HepG2 (cell line): Measurements from ENCODE around the gene MYADML2. TPM values are rescaled to one million over a fixed set of nuclear protein-coding genes. Genes with fewer than 3 reads are reported as not detected.

Source experiments
- BCLAF1 ChIP-seq: fragments of 450-650 bp; IDR thresholded peaks from 2 replicates; pipeline ENCODE4 v1.6.1; 2017; ENCODE audit warnings: mild to moderate bottlenecking
- ETS1 ChIP-seq: sonication (generic); formaldehyde crosslinking; IDR thresholded peaks from 2 replicates; pipeline ENCODE4 v1.4.0; 2020; ENCODE audit warnings: missing genetic modification reagents
- GABPB1 ChIP-seq: IDR thresholded peaks from 2 replicates; pipeline ENCODE4 v1.6.1; 2016; ENCODE audit warnings: mild to moderate bottlenecking, missing genetic modification reagents, moderate library complexity, missing compliant biosample characterization
- GTF3A ChIP-seq: sonication (generic); formaldehyde crosslinking; conservative IDR thresholded peaks from 2 replicates; pipeline ENCODE4 v1.4.0; 2020; ENCODE audit warnings: mild to moderate bottlenecking, missing genetic modification reagents
- HNRNPLL ChIP-seq: fragments of 200-400 bp; formaldehyde crosslinking; IDR thresholded peaks from 2 replicates; pipeline ENCODE4 v1.6.1; 2017; ENCODE audit warnings: mild to moderate bottlenecking, low read depth, low read length; ENCODE audit not compliant: poor library complexity, severe bottlenecking
- ISX ChIP-seq: sonication (generic); formaldehyde crosslinking; conservative IDR thresholded peaks from 2 replicates; pipeline ENCODE4 v1.5.0; 2020; ENCODE audit warnings: missing genetic modification reagents
- MLX ChIP-seq: IDR thresholded peaks from 2 replicates; pipeline ENCODE4 v1.6.1; 2016
- MTERF4 ChIP-seq: sonication (generic); formaldehyde crosslinking; IDR thresholded peaks from 2 replicates; pipeline ENCODE4 v1.8.0; 2023; ENCODE audit warnings: mild to moderate bottlenecking, missing genetic modification reagents
- RARA ChIP-seq: IDR thresholded peaks from 2 replicates; pipeline ENCODE4 v1.6.1; 2016; ENCODE audit warnings: missing genetic modification reagents, missing compliant biosample characterization
- TBX2 ChIP-seq: sonication (generic); formaldehyde crosslinking; IDR thresholded peaks from 2 replicates; pipeline ENCODE4 v1.5.0; 2020; ENCODE audit warnings: missing genetic modification reagents, mild to moderate bottlenecking, borderline replicate concordance
- TSC22D2 ChIP-seq: sonication (generic); formaldehyde crosslinking; IDR thresholded peaks from 2 replicates; pipeline ENCODE4 v1.5.1; 2020; ENCODE audit warnings: missing genetic modification reagents, mild to moderate bottlenecking, borderline replicate concordance
- XBP1 ChIP-seq: sonication (generic); formaldehyde crosslinking; IDR thresholded peaks from 2 replicates; pipeline ENCODE4 v1.5.0; 2020; ENCODE audit warnings: missing genetic modification reagents
- ZBTB14 ChIP-seq: sonication (generic); formaldehyde crosslinking; IDR thresholded peaks from 2 replicates; pipeline ENCODE4 v1.4.0; 2020; ENCODE audit warnings: missing genetic modification reagents
- ZFP90 ChIP-seq: sonication (generic); formaldehyde crosslinking; IDR thresholded peaks from 2 replicates; pipeline ENCODE4 v1.8.0; 2022; ENCODE audit warnings: missing genetic modification reagents, mild to moderate bottlenecking, inconsistent platforms, borderline replicate concordance
- ZNF230 ChIP-seq: sonication (generic); formaldehyde crosslinking; IDR thresholded peaks from 2 replicates; pipeline ENCODE4 v1.4.0; 2020; ENCODE audit warnings: mild to moderate bottlenecking, missing genetic modification reagents
- ZNF333 ChIP-seq: sonication (generic); formaldehyde crosslinking; IDR thresholded peaks from 2 replicates; pipeline ENCODE4 v1.4.0; 2020; ENCODE audit warnings: mild to moderate bottlenecking, missing genetic modification reagents, borderline replicate concordance
- ZNF335 ChIP-seq: sonication (generic); formaldehyde crosslinking; IDR thresholded peaks from 2 replicates; pipeline ENCODE4 v1.4.0; 2020; ENCODE audit warnings: missing genetic modification reagents
- ZNF441 ChIP-seq: sonication (generic); formaldehyde crosslinking; IDR thresholded peaks from 2 replicates; pipeline ENCODE4 v1.7.0; 2021; ENCODE audit warnings: missing genetic modification reagents, borderline replicate concordance
- ZNF672 ChIP-seq: sonication (generic); formaldehyde crosslinking; IDR thresholded peaks from 2 replicates; pipeline ENCODE4 v1.8.1; 2022; ENCODE audit warnings: missing genetic modification reagents
- ZNF784 ChIP-seq: sonication (generic); formaldehyde crosslinking; IDR thresholded peaks from 2 replicates; pipeline ENCODE4 v1.5.1; 2020; ENCODE audit warnings: missing genetic modification reagents, mild to moderate bottlenecking, borderline replicate concordance
- polyA plus RNA-seq, 8 experiments: library from polyadenylated mRNA; depleted of rRNA in 3 of 8; stranded (reverse) in 7 of 8; unstranded in 1 of 8; fragments of >200 nt; fragmentation: Illumina TruSeq in 4 of 8; extraction: Trizol in 4 of 8; gene quantifications; 2 replicates each; pipeline versions ENCODE4 v1.2.1 to v1.2.3, GENCODE V29; 2011 to 2016; ENCODE audit warnings: low read depth in 4 of 8, missing spikeins in 1 of 8, mixed read lengths in 1 of 8; ENCODE audit not compliant: insufficient read depth in 1 of 8
- total RNA-seq, 5 experiments: library from RNA; depleted of rRNA; stranded (reverse); fragments of >200 nt; fragmentation: Illumina TruSeq; extraction: Trizol; gene quantifications; 2 replicates each; pipeline ENCODE4 v1.2.3, GENCODE V29; 2016; ENCODE audit warnings: low read depth in 1 of 5

The MYADML2 gene
- total and polyA plus RNA-seq, 2 of the 13 experiments (the other 11 are each of a cell fraction or from before 2014, with no cell fraction given) = not detected

GRCh38 chr17:81909966-81910839 is 36.8 kb downstream of the MYADML2 start (continued):
- TF ChIP-seq ETS1 (no peak), GABPB1 (CRISPR knock-in tag) (peak; percentile 66), ZNF672 (CRISPR knock-in tag) (no peak), BCLAF1 (no peak), XBP1 (CRISPR knock-in tag) (no peak), ISX (CRISPR knock-in tag) (peak; percentile 71; the same call in 1 of the 2 replicates), ZNF784 (CRISPR knock-in tag) (0 out of 2 replicates have a peak, but pooled peaks have one; percentile 69), TBX2 (CRISPR knock-in tag) (peak; percentile 82), MLX (CRISPR knock-in tag) (peak; percentile 99), ZFP90 (peak; percentile 90; the same call in 1 of the 2 replicates), ZNF333 (CRISPR knock-in tag) (peak; percentile 54; the same call in 1 of the 2 replicates), ZNF441 (no peak), ZNF335 (0 out of 2 replicates have a peak, but pooled peaks have one; percentile 58), HNRNPLL (no peak), TSC22D2 (CRISPR knock-in tag) (no peak), RARA (peak; percentile 87), ZBTB14 (peak; percentile 57; the same call in 1 of the 2 replicates), ZNF230 (CRISPR knock-in tag) (0 out of 2 replicates have a peak, but pooled peaks have one; percentile 57), MTERF4 (CRISPR knock-in tag) (peak; percentile 19; the same call in 1 of the 2 replicates), GTF3A (no peak; the same call in 1 of the 2 replicates)
